Measurements from ENCODE around the gene CYP27A1.

GRCh38 chr2:218851286-218851685 lies 69.3 kb downstream of the CYP27A1 start:
- TF ChIP-seq CTCF (conservative IDR thresholded peaks at IDR 0.05; ENCODE audit: low read length) = no peak
- no peak for TF ChIP-seq EZH2phosphoT487 (IDR thresholded peaks at IDR 0.05; ENCODE audit: borderline replicate concordance, low read depth, low read length)
